HG02571 (cell line): ENCODE measurements around the gene SLCO2A1.
A peak's percentile ranks its signal among the peaks of the same experiment; 100 is the strongest.

Experiments used
- ATAC-seq: cut with Tn5 transposase; IDR thresholded peaks from one replicate; pipeline ENCODE4 v1.9.1; 2021; ENCODE audit warnings: mild to moderate bottlenecking, moderate library complexity; ENCODE audit not compliant: unreplicated experiment

Gene SLCO2A1

DNA sequence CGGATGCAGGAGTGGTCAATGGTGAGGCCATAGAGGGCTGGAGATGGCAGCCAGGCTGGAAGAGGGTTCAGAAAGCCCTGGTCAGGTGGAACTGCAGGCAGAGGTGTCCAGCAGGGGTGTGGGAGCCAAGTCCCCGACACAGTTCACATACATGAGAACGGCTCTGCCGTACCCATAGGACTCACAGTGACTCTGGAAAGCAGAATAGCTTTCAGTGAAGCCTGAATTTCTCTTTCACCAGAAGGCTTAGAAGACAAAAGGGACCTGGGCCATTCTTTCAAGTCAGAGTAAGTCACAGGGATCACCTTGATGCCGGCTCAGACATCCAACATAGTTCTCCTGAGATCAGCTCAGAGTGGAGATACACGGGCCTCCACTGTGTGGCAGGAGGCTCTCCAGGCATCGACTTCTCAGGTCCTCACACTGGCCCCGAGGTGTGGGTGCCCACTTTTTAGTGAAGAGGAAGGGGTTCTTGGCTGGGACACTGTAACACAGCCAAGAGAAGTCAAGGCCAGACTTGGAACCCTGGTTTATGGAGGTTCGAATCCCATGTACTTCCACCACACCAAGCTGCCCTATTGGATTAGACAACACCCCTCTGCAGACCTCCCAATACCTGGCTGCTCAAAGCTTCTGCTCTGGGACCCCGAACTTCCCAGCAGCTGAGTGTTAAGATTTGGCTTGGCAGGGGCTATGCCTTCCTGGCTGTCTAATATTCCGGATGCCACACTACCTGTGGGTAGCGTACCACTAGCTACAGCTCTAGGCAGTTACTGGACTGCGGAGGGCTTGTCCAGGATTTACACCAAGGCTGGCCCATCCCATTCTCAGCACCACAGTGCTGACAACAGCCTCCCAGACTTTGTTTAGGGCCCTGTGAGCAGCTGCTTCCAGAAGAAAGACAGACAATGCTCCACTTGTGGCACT is 93.6 kb downstream of the SLCO2A1 start:
- ATAC-seq, result no peak

DNA sequence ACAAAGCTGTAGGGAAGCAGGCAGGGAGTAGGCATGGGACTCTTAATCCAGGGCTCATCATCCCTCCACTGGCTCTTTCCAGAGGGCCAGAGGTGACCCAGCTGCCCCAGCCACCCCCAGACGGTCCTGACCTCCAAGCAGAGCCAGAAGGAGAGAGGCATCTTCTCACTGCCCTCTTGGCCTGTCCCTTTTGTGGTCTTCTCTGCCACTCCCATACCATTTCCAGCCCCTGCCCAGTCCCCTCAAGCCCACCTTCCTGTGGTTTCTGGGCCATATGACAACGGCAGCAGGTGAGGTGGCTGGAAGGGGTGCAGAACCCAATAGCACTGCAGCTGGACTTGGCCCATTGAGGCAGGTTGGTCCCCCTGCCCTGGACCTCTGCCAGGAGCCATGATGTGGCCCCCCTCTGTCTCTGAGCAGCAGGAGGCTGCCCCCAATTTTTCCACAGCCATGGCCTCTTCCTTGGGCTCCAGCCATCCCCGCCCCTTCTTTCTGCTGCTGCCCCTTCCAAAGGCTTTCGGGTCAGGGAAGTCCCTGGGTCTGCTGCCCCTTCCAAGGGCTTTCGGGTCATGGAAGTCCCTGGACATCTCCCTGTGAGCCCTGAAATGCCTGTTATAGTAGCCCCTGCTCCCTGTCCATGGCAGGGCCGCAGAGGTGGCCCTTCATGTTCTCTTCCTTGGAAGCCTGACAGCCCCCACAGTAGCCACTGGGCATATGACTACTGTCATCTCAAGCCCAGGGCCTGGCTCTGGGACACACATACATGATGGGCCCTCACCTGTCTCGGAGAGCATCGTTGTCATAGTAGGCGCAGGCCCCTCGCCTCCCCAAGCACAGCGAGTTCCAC is 94.5 kb downstream of the SLCO2A1 start:
- no peak for ATAC-seq

GRCh38 chr3:133934073-133934970 is 95.4 kb downstream of the SLCO2A1 start:
- ATAC-seq, result no peak

- no peak for ATAC-seq
Measured at GRCh38 chr3:133933097-133934024, 96.4 kb downstream of the SLCO2A1 start.

DNA sequence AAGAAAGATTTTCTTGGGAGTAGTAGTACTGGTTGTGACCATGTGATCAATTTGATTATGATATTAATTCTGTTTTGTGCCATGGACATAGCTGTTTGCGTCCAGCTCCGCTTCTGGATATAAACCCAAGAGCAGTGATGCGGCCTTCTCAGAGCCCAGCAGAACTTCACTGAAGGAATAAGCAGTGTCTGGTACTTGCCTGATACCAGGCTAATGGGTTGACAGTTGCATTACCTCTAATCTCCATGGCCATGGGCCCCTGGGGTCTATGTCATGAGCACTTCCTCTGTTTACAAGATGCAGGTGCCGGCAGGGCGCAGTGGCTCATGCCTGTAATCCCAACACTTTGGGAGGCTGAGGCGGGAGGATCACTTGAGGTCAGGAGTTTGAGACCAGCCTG is 97.7 kb downstream of the SLCO2A1 start:
- ATAC-seq, result no peak

- no peak for ATAC-seq
Measured at GRCh38 chr3:133931084-133931483, 98.6 kb downstream of the SLCO2A1 start.

DNA sequence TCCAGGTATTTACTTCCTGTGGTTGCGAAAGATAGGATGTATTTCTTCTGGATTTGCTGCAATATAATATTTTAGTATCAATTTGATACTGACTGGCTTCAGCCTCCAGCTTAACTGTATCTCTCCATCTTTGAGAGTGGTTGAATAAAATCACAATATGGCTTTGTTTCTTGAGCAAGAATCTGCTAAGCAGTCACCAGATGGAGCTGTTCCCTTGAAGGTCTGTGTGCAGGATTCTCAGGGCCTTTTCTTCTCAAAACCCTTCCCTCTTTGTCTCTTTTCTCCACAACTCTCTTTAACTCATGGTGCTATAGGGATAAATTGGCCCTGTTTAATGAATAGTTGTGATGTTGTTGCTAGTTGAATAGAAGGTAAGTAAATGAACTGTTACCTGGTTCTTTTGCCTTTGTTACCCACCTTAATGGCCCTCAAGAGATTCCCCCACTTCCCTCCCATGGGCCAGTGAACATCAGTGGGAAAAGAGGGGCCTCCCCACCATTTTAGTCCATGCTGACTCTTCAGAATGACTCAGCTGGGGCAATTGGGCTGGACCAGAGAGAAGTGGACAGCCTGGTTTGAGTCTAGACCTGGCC is 99.3 kb downstream of the SLCO2A1 start:
- no peak for ATAC-seq

- ATAC-seq, result no peak
Measured at GRCh38 chr3:133928903-133929607, 100.7 kb downstream of the SLCO2A1 start.

DNA sequence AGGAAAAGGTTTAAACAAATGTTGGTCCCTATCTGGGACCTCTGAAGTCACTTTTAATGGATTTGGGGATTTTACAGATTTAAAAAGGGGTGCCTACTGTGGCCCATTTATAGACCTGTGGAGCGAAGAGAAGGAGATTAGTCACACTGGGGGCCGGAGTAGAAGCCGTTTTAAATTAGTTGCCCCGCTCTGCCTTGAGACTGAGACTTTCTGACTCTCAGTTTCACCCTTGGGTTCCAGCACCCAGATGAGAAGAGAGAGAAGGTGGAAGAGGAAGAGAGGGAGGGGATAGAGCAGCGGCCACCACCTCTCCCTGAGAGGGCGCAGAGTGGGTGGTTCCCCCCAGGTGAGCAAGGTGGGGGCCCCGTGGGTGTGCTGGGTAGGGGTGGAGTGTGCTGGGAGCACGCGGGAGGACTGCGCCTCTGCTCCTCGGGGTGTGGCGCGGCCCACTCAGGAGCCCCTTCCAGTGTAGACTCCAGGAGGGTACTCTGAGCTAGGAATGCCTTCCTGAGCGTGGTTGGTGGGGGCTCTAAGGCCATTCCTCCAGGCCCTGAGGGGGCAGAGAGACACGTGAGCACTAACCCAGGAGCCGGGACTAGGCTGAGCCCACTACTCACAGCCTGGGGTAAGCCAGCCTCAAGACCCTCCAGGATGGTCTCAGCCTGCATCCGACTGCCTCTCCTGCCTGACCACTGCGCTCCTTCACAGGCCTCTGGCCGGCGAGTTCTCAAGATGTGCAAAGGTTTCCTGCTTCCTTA is 101.4 kb downstream of the SLCO2A1 start:
- ATAC-seq, result no peak

DNA sequence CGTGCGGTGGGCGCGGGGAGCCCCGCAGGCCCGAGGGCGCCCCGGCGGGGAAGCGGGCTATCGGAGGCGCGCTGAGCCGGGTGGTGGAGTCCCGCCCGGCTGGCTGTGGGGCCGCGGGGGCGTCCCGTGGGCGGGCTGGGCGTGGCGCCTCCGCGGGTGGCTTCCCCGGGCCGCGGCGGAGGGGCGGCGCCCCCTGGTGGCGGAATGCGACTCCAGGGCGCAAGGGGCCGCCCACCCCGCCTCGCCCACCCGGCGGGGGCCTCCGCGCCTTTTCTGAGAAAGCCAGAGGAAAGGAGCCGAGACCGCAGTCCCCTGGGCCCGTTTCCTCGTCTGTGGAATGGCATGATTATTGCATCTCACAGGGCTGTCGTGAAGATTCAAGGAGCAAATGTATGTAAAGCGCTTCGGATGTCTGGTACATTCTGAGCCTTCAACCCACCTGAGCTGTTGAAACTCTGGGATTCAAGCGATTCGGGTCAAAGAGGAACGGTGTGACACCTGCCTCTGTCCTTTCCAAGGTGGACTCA is 102.1 kb downstream of the SLCO2A1 start:
- ATAC-seq, result peak; percentile 83

GRCh38 chr3:133926736-133927539 is 102.8 kb downstream of the SLCO2A1 start:
- ATAC-seq, result peak; percentile 9

- no peak for ATAC-seq
Measured at GRCh38 chr3:133925960-133926735, 103.6 kb downstream of the SLCO2A1 start.

- ATAC-seq, result no peak
Measured at GRCh38 chr3:133924041-133924440, 105.7 kb downstream of the SLCO2A1 start.

- ATAC-seq, result no peak
Measured at GRCh38 chr3:133921592-133921991, 108.1 kb downstream of the SLCO2A1 start.

DNA sequence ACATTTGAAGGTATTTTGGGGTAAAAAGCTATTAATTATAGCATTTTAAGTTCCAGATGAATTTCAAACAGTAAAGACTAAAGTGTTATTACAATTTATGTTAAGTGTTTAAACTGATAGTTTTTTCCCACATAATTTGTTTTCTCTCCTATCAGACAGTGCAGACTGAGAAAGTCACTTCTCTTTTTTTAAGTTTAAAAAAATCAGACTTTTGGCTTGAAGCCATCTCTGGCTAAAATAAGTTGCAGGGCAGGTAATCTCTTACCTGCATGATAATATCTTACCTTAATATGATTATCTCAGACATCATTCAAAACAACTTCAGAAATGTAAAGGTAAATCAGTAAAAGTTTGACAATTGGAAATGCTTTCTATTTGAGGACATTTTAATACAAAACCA is 112.6 kb downstream of the SLCO2A1 start:
- no peak for ATAC-seq
